CD14-positive monocyte (primary cell): ENCODE measurements around the gene SLC28A1. TPM values are rescaled to one million over a fixed set of nuclear protein-coding genes. Genes with fewer than 3 reads are reported as not detected.

Experiments
- DNase-seq, 3 donors: peaks; one replicate each; pipeline ENCODE4 v3.0.0-alpha.2; 2011 to 2022
- H2AFZ ChIP-seq: 2 replicates; pipeline ENCODE4 v1.6.0; 2012; ENCODE audit warnings: mild to moderate bottlenecking, low read depth, low read length, inconsistent platforms; ENCODE audit not compliant: insufficient read depth, poor library complexity, severe bottlenecking
- H3K27ac ChIP-seq, 2 donors: 1 replicate in 1 of 2; 2 replicates in 1 of 2; pipeline ENCODE4 v1.5.1; 2012 to 2013; ENCODE audit warnings: low read length in 2 of 2, control low read depth in 1 of 2, inconsistent platforms in 1 of 2, low read depth in 1 of 2, mild to moderate bottlenecking in 1 of 2
- H3K27me3 ChIP-seq, 2 donors: one replicate each; pipeline versions ENCODE4 v1.6.0 to v1.6.1; 2011 to 2013; ENCODE audit warnings: low read length in 2 of 2; ENCODE audit not compliant: control insufficient read depth in 2 of 2, insufficient read depth in 2 of 2
- H3K36me3 ChIP-seq, 2 donors: replicated peaks in 1 of 2; 1 replicate in 1 of 2; 2 replicates in 1 of 2; pipeline versions ENCODE4 v1.5.1 to v1.6.1; 2012 to 2013; ENCODE audit warnings: low read length in 2 of 2, control low read depth in 1 of 2, inconsistent platforms in 1 of 2, mild to moderate bottlenecking in 1 of 2; ENCODE audit not compliant: insufficient read depth in 2 of 2, control insufficient read depth in 1 of 2
- H3K4me1 ChIP-seq, 2 donors: 1 replicate in 1 of 2; 2 replicates in 1 of 2; pipeline versions ENCODE4 v1.5.1 to v1.6.1; 2012 to 2013; ENCODE audit warnings: low read length in 2 of 2, control low read depth in 1 of 2, inconsistent platforms in 1 of 2, mild to moderate bottlenecking in 1 of 2, moderate library complexity in 1 of 2; ENCODE audit not compliant: insufficient read depth in 2 of 2, control insufficient read depth in 1 of 2
- H3K4me2 ChIP-seq: replicated peaks from 2 replicates; pipeline ENCODE3; 2012; ENCODE audit warnings: low read length, moderate library complexity, mild to moderate bottlenecking; ENCODE audit not compliant: poor library complexity, severe bottlenecking; ENCODE audit errors: extremely low read depth
- H3K4me3 ChIP-seq, 3 experiments: fragments of 200-600 bp in 1 of 3; sonication (generic) in 1 of 3; replicated peaks in 1 of 3; 1 replicate in 2 of 3; 2 replicates in 1 of 3; pipeline ENCODE4 v1.5.1; 2011 to 2013; ENCODE audit warnings: low read length in 3 of 3, mild to moderate bottlenecking in 3 of 3, control low read depth in 2 of 3, low read depth in 2 of 3, inconsistent platforms in 1 of 3, moderate library complexity in 1 of 3
- H3K79me2 ChIP-seq: 2 replicates; pipeline ENCODE4 v1.6.0; 2012; ENCODE audit warnings: mild to moderate bottlenecking, control low read depth, inconsistent platforms, low read length, moderate library complexity; ENCODE audit not compliant: insufficient read depth
- H3K9ac ChIP-seq: 2 replicates; pipeline ENCODE4 v1.6.0; 2017; ENCODE audit warnings: low read length, mild to moderate bottlenecking; ENCODE audit not compliant: insufficient read depth, poor library complexity, severe bottlenecking
- H3K9me3 ChIP-seq, 2 donors: replicated peaks in 1 of 2; 1 replicate in 1 of 2; 2 replicates in 1 of 2; pipeline versions ENCODE4 v1.5.1 to v1.6.1; 2012 to 2013; ENCODE audit warnings: low read length in 2 of 2, control low read depth in 1 of 2; ENCODE audit not compliant: control insufficient read depth in 1 of 2, insufficient read depth in 1 of 2
- H4K20me1 ChIP-seq: 2 replicates; pipeline ENCODE4 v1.6.0; 2012; ENCODE audit warnings: mild to moderate bottlenecking, low read length, control low read depth, moderate library complexity; ENCODE audit not compliant: insufficient read depth
- H3K27ac Mint-ChIP-seq, 7 donors: one replicate each; pipeline ENCODE4 v1.8.0; 2020; ENCODE audit warnings: mild to moderate bottlenecking in 7 of 7, mixed read lengths in 7 of 7, moderate library complexity in 6 of 7, inconsistent platforms in 2 of 7
- H3K27me3 Mint-ChIP-seq, 3 donors: one replicate each; pipeline ENCODE4 v1.8.0; 2021 to 2022; ENCODE audit warnings: low read depth in 3 of 3, mild to moderate bottlenecking in 3 of 3, mixed read lengths in 3 of 3, moderate library complexity in 3 of 3, inconsistent platforms in 1 of 3
- H3K36me3 Mint-ChIP-seq, 2 donors: one replicate each; pipeline ENCODE4 v1.8.0; 2020; ENCODE audit warnings: mixed read lengths in 2 of 2, inconsistent platforms in 1 of 2, mild to moderate bottlenecking in 1 of 2
- H3K4me1 Mint-ChIP-seq: one replicate; pipeline ENCODE4 v1.8.0; 2020; ENCODE audit warnings: mild to moderate bottlenecking, mixed read lengths
- H3K4me3 Mint-ChIP-seq, 2 donors: one replicate each; pipeline ENCODE4 v1.8.0; 2020; ENCODE audit warnings: mild to moderate bottlenecking in 2 of 2, mixed read lengths in 2 of 2, moderate library complexity in 1 of 2
- H3K9me3 Mint-ChIP-seq, 7 donors: one replicate each; pipeline ENCODE4 v1.8.0; 2020 to 2022; ENCODE audit warnings: mixed read lengths in 7 of 7, mild to moderate bottlenecking in 6 of 7, moderate library complexity in 6 of 7, inconsistent platforms in 2 of 7
- WGBS: methylation state at CpG from one replicate; pipeline ENCODE4 v1.1.5; 2013; ENCODE audit warnings: missing lambda C conversion rate; ENCODE audit not compliant: insufficient coverage; 5-methylcytosine and 5-hydroxymethylcytosine counted together
- intact Hi-C, 2 donors: fragments of 100-400 bp; cut with micrococcal nuclease; formaldehyde crosslinking; loops; one replicate each; pipeline versions ENCODE4 v1.15.0 to v1.15.1; 2023
- polyA plus RNA-seq, 3 donors: library from polyadenylated mRNA; depleted of rRNA in 1 of 3; unstranded in 2 of 3; stranded (reverse) in 1 of 3; fragments of 300-500 nt in 2 of 3; fragments of >200 nt in 1 of 3; fragmentation: Illumina TruSeq in 2 of 3; gene quantifications; 1 replicate in 2 of 3; 2 replicates in 1 of 3; pipeline ENCODE4 v1.2.3, GENCODE V29; 2012 to 2021
- TF ChIP-seq, protein P1 (sequence below): fragments of 200-600 bp; IDR thresholded peaks from one replicate; pipeline ENCODE4 v1.8.0; 2022; ENCODE audit warnings: antibody characterized with exemption, mild to moderate bottlenecking

SLC28A1 gene
- polyA plus RNA-seq, 3 donors = not detected

DNA sequence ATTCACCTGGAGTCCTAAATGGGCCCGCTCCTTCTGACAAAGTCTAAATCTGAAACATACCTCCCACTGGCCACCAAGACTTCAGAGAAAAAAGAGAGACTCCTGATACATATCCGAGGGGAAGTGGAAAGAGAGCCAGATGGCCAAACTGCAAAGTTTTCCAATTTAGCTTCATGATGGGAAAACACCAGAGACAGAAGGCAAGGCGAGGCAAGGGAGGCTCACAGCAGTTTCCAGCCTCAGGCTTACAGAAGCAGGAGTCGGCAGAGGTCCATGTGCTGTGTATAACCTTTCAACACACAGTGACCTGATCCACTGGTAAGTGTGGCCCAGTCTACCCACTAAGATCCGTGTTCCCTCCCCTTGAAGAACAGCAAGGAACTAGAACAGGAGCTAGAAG is 67.3 kb downstream of the SLC28A1 start:
- H3K4me3 ChIP-seq = no peak overlapping the region
- peaks cover 6 to 8% of the 10 kb centered on the region in 2 donors for H3K4me1 ChIP-seq
- no peaks in the 10 kb centered on the region for H3K27me3 ChIP-seq
- H3K36me3 Mint-ChIP-seq = no peaks in the 10 kb centered on the region
- H3K9ac ChIP-seq = no peak overlapping the region
- H3K4me1 Mint-ChIP-seq = peaks cover 9% of the 10 kb centered on the region
- no peaks in the 10 kb centered on the region for H4K20me1 ChIP-seq
- DNase-seq = no peak
- no peaks in the 10 kb centered on the region for H3K9me3 ChIP-seq
- WGBS = 89% methylated on average over 3 of the region's 5 CpGs
- H3K79me2 ChIP-seq = no peaks in the 10 kb centered on the region
- H3K27me3 Mint-ChIP-seq = peaks cover 0 to 3% (median 2%) of the 10 kb centered on the region in 3 donors
- intact Hi-C loops = loop anchor here in 1 of 2 donors (5.0 to 10.0 kb wide), 2 partner anchors 53 to 96 kb away; no protein-coding TSS in a partner anchor
- no peak overlapping the region for H3K4me2 ChIP-seq
- no peaks in the 10 kb centered on the region for H3K36me3 ChIP-seq
- no peak overlapping the region for H2AFZ ChIP-seq
- no peak overlapping the region for H3K27ac ChIP-seq
- TF ChIP-seq, protein P1, sequence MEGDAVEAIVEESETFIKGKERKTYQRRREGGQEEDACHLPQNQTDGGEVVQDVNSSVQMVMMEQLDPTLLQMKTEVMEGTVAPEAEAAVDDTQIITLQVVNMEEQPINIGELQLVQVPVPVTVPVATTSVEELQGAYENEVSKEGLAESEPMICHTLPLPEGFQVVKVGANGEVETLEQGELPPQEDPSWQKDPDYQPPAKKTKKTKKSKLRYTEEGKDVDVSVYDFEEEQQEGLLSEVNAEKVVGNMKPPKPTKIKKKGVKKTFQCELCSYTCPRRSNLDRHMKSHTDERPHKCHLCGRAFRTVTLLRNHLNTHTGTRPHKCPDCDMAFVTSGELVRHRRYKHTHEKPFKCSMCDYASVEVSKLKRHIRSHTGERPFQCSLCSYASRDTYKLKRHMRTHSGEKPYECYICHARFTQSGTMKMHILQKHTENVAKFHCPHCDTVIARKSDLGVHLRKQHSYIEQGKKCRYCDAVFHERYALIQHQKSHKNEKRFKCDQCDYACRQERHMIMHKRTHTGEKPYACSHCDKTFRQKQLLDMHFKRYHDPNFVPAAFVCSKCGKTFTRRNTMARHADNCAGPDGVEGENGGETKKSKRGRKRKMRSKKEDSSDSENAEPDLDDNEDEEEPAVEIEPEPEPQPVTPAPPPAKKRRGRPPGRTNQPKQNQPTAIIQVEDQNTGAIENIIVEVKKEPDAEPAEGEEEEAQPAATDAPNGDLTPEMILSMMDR = no peak
- H3K4me3 Mint-ChIP-seq = no peak overlapping the region
- H3K9me3 Mint-ChIP-seq = peaks cover 0 to 3% (median 0%) of the 10 kb centered on the region in 7 donors
- H3K27ac Mint-ChIP-seq = no peak overlapping the region

DNA sequence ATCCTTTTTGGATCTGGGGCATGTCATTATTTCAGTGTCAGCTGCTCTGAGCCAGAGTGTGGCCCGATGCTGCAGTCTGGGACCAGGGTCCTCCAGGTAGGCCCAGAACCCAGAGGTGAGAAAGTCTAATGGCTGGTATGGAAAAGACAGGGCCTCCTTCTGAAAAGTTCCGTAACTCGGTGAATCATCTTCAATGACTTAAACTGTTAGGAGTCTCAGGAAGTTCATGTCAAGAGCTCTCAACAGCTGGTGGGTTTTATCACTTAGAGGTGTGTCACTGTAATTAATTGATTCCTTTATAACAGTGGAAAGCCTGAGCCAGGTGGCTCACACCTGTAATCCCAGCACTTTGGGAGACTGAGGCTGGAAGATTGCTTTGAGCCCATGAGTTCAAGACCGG is 68.7 kb downstream of the SLC28A1 start:
- Mint-ChIP-seq H3K9me3 (peaks cover 0 to 3% (median 0%) of the 10 kb centered on the region in 7 donors), H3K27me3 (peaks cover 2 to 9% (median 3%) of the 10 kb centered on the region in 3 donors), H3K36me3 (no peaks in the 10 kb centered on the region), H3K4me1 (peaks cover 9% of the 10 kb centered on the region), H3K27ac (no peak overlapping the region), H3K4me3 (no peak overlapping the region)
- DNase-seq = no peak
- Histone ChIP-seq H3K36me3 (no peaks in the 10 kb centered on the region), H2AFZ (no peak overlapping the region), H3K4me1 (peaks cover 6 to 8% of the 10 kb centered on the region in 2 donors), H3K27ac (no peak overlapping the region), H4K20me1 (no peaks in the 10 kb centered on the region), H3K79me2 (no peaks in the 10 kb centered on the region), H3K27me3 (no peaks in the 10 kb centered on the region), H3K9me3 (no peaks in the 10 kb centered on the region), H3K4me2 (no peak overlapping the region), H3K9ac (no peak overlapping the region), H3K4me3 (no peak overlapping the region)
- TF ChIP-seq, protein P1 = no peak
- WGBS = 89% methylated on average over 1 of the region's 4 CpGs
- intact Hi-C loops = loop anchor here in 1 of 2 donors (5.0 to 10.0 kb wide), 2 partner anchors 52 to 94 kb away; no protein-coding TSS in a partner anchor
